SK-N-SH treated with all-trans-retinoic acid at 6 μM for 48 hours (cell line): ENCODE data around the gene STIMATE.

Source experiments
- ATAC-seq: fragments of 200-7000 bp; cut with Tn5 transposase; 3 replicates; pipeline ENCODE4 v1.9.1; 2020; ENCODE audit warnings: mild to moderate bottlenecking, moderate library complexity
- ARNTL ChIP-seq: fragments of 450-650 bp; formaldehyde crosslinking; IDR thresholded peaks from 2 replicates; pipeline ENCODE4 v1.5.0; 2020; ENCODE audit warnings: low read depth, mild to moderate bottlenecking, moderate library complexity, borderline replicate concordance
- CSDC2 ChIP-seq: fragments of 250-450 bp; sonication (Bioruptor Pico); IDR thresholded peaks from 2 replicates; pipeline ENCODE4 v1.5.0; 2020; ENCODE audit warnings: mild to moderate bottlenecking, moderate library complexity
- CSRNP3 ChIP-seq: fragments of 250-450 bp; sonication (Bioruptor Pico); IDR thresholded peaks from 2 replicates; pipeline ENCODE4 v1.5.1; 2021; ENCODE audit warnings: mild to moderate bottlenecking, moderate library complexity
- ESRRG ChIP-seq: fragments of 250-450 bp; sonication (Bioruptor Pico); IDR thresholded peaks from 2 replicates; pipeline ENCODE4 v1.6.1; 2021; ENCODE audit warnings: mild to moderate bottlenecking
- GLIS3 ChIP-seq: fragments of 250-450 bp; sonication (Bioruptor Pico); IDR thresholded peaks from 2 replicates; pipeline ENCODE4 v1.5.0; 2020; ENCODE audit warnings: mild to moderate bottlenecking, moderate library complexity
- ISL1 ChIP-seq: fragments of 250-450 bp; sonication (Bioruptor Pico); IDR thresholded peaks from 2 replicates; pipeline ENCODE4 v2.1.2; 2022; ENCODE audit warnings: mild to moderate bottlenecking, moderate library complexity
- OSR1 ChIP-seq: fragments of 250-450 bp; sonication (Bioruptor Pico); IDR thresholded peaks from 2 replicates; pipeline ENCODE4 v1.8.0; 2022; ENCODE audit warnings: moderate library complexity, mild to moderate bottlenecking, inconsistent platforms
- PATZ1 ChIP-seq: fragments of 250-450 bp; sonication (Bioruptor Pico); IDR thresholded peaks from 2 replicates; pipeline ENCODE4 v1.8.0; 2020; ENCODE audit warnings: mild to moderate bottlenecking, moderate library complexity, borderline replicate concordance
- POU6F1 ChIP-seq: fragments of 250-450 bp; sonication (Bioruptor Pico); IDR thresholded peaks from 2 replicates; pipeline ENCODE4 v1.8.0; 2021; ENCODE audit warnings: low read depth, mild to moderate bottlenecking, moderate library complexity, borderline replicate concordance
- PPARA ChIP-seq: fragments of 250-450 bp; sonication (Bioruptor Pico); IDR thresholded peaks from 2 replicates; pipeline ENCODE4 v1.5.0; 2020; ENCODE audit warnings: mild to moderate bottlenecking, borderline replicate concordance
- RARB ChIP-seq: fragments of 250-450 bp; sonication (Bioruptor Pico); IDR thresholded peaks from 2 replicates; pipeline ENCODE4 v1.8.0; 2021; ENCODE audit warnings: mild to moderate bottlenecking, moderate library complexity
- SNAI2 ChIP-seq: fragments of 250-450 bp; sonication (Bioruptor Pico); IDR thresholded peaks from 2 replicates; pipeline ENCODE4 v1.5.0; 2020; ENCODE audit warnings: mild to moderate bottlenecking, moderate library complexity
- TCF4 ChIP-seq: fragments of 250-450 bp; sonication (Bioruptor Pico); IDR thresholded peaks from 2 replicates; pipeline ENCODE4 v1.8.0; 2021; ENCODE audit warnings: mild to moderate bottlenecking, moderate library complexity, borderline replicate concordance
- TOX ChIP-seq: fragments of 250-450 bp; sonication (Bioruptor Pico); IDR thresholded peaks from 2 replicates; pipeline ENCODE4 v1.8.0; 2021; ENCODE audit warnings: mild to moderate bottlenecking, moderate library complexity, borderline replicate concordance
- TSHZ2 ChIP-seq: fragments of 250-450 bp; sonication (Bioruptor Pico); IDR thresholded peaks from 2 replicates; pipeline ENCODE4 v1.5.0; 2020; ENCODE audit warnings: mild to moderate bottlenecking, moderate library complexity
- ZC3H10 ChIP-seq: fragments of 250-450 bp; sonication (Bioruptor Pico); IDR thresholded peaks from 2 replicates; pipeline ENCODE4 v1.5.1; 2021; ENCODE audit warnings: mild to moderate bottlenecking, moderate library complexity
- ZFP3 ChIP-seq: fragments of 250-450 bp; sonication (Bioruptor Pico); IDR thresholded peaks from 2 replicates; pipeline ENCODE4 v1.5.0; 2020; ENCODE audit warnings: mild to moderate bottlenecking, moderate library complexity
- ZFP30 ChIP-seq: fragments of 450-650 bp; formaldehyde crosslinking; IDR thresholded peaks from 2 replicates; pipeline ENCODE4 v1.5.0; 2022; ENCODE audit warnings: mild to moderate bottlenecking, moderate library complexity
- ZNF70 ChIP-seq: fragments of 450-650 bp; formaldehyde crosslinking; IDR thresholded peaks from 2 replicates; pipeline ENCODE4 v1.5.0; 2020; ENCODE audit warnings: mild to moderate bottlenecking, moderate library complexity
- ZNF8 ChIP-seq: fragments of 450-650 bp; formaldehyde crosslinking; IDR thresholded peaks from 2 replicates; pipeline ENCODE4 v1.5.0; 2020; ENCODE audit warnings: mild to moderate bottlenecking, moderate library complexity

Gene STIMATE

GRCh38 chr3:52792961-52793695 is 104.2 kb downstream of the STIMATE start:
- TF ChIP-seq ZC3H10 = no peak
- no peak for TF ChIP-seq CSDC2
- TF ChIP-seq TCF4 (CRISPR knock-in tag) = no peak
- no peak for TF ChIP-seq TSHZ2 (CRISPR knock-in tag)
- no peak for TF ChIP-seq ESRRG (CRISPR knock-in tag)
- TF ChIP-seq CSRNP3 (CRISPR knock-in tag) = no peak
- no peak for TF ChIP-seq RARB (CRISPR knock-in tag)
- no peak for TF ChIP-seq ARNTL (CRISPR knock-in tag)
- no peak for TF ChIP-seq ZNF70 (CRISPR knock-in tag)
- no peak for TF ChIP-seq ZFP30 (CRISPR knock-in tag)
- TF ChIP-seq ZNF8 (CRISPR knock-in tag) = no peak
- no peak; the same call in 2 of the 3 replicates for ATAC-seq

- no peak for ATAC-seq
- TF ChIP-seq CSDC2 = no peak
- TF ChIP-seq SNAI2 = no peak
- no peak for TF ChIP-seq GLIS3
- no peak for TF ChIP-seq OSR1
- TF ChIP-seq PATZ1 (CRISPR knock-in tag) = no peak
- no peak for TF ChIP-seq ZNF8 (CRISPR knock-in tag)
- no peak for TF ChIP-seq RARB (CRISPR knock-in tag)
- TF ChIP-seq TCF4 (CRISPR knock-in tag) = no peak
- no peak for TF ChIP-seq POU6F1 (CRISPR knock-in tag)
- no peak for TF ChIP-seq TOX (CRISPR knock-in tag)
These were observed 104.9 kb downstream of the STIMATE start for GRCh38 chr3:52792413-52792812.

GRCh38 chr3:52791928-52792327 is 105.4 kb downstream of the STIMATE start:
- ATAC-seq = no peak
- TF ChIP-seq OSR1 = no peak
- no peak for TF ChIP-seq PATZ1 (CRISPR knock-in tag)
- TF ChIP-seq CSRNP3 (CRISPR knock-in tag) = no peak
- TF ChIP-seq ESRRG (CRISPR knock-in tag) = no peak
- no peak for TF ChIP-seq TSHZ2 (CRISPR knock-in tag)
- TF ChIP-seq POU6F1 (CRISPR knock-in tag) = no peak
- no peak for TF ChIP-seq TCF4 (CRISPR knock-in tag)
- no peak for TF ChIP-seq ZNF70 (CRISPR knock-in tag)
- no peak for TF ChIP-seq RARB (CRISPR knock-in tag)
- no peak for TF ChIP-seq PPARA (CRISPR knock-in tag)
- TF ChIP-seq ISL1 (CRISPR knock-in tag) = no peak
- TF ChIP-seq ZC3H10 = no peak
- no peak for TF ChIP-seq ZFP3
- no peak for TF ChIP-seq SNAI2
